Vagina (tissue), 2 donors: ENCODE measurements around the gene HMCN2. TPM values are rescaled to one million over a fixed set of nuclear protein-coding genes. Genes with fewer than 3 reads are reported as not detected.

Experiments
- DNase-seq, 2 donors: peaks; one replicate each; pipeline ENCODE4 v3.0.0-alpha.2; 2017; ENCODE audit errors: extremely low spot score in 2 of 2
- H3K27ac ChIP-seq: fragments of 200-600 bp; sonication (generic); one replicate; pipeline ENCODE4 v1.5.1; 2019
- H3K27me3 ChIP-seq: fragments of 200-600 bp; sonication (generic); one replicate; pipeline ENCODE4 v1.5.1; 2019
- H3K36me3 ChIP-seq, 2 donors: fragments of 200-600 bp; sonication (generic); one replicate each; pipeline ENCODE4 v1.5.1; 2017 to 2019
- H3K4me1 ChIP-seq: fragments of 200-600 bp; sonication (generic); one replicate; pipeline ENCODE4 v1.5.1; 2019
- H3K4me3 ChIP-seq, 2 donors: fragments of 200-600 bp; sonication (generic); 1 replicate in 1 of 2; 2 replicates in 1 of 2; pipeline ENCODE4 v1.5.1; 2016 to 2019
- H3K9me3 ChIP-seq: fragments of 200-600 bp; sonication (generic); one replicate; pipeline ENCODE4 v1.5.1; 2019
- CTCF ChIP-seq, 3 experiments: fragments of 450-650 bp in 2 of 3; fragments of 200-600 bp in 1 of 3; sonication (generic) in 1 of 3; IDR thresholded peaks; one replicate each; pipeline ENCODE4 v1.5.1; 2017 to 2019; ENCODE audit warnings: antibody characterized with exemption in 3 of 3, mild to moderate bottlenecking in 2 of 3, moderate library complexity in 2 of 3
- POLR2A ChIP-seq, 2 donors: fragments of 450-650 bp; IDR thresholded peaks; one replicate each; pipeline ENCODE4 v1.6.1; 2017; ENCODE audit warnings: antibody characterized with exemption in 2 of 2, mild to moderate bottlenecking in 2 of 2, moderate library complexity in 2 of 2
- POLR2AphosphoS5 ChIP-seq, 2 donors: sonication (generic); formaldehyde crosslinking; IDR thresholded peaks; one replicate each; pipeline ENCODE4 v1.9.0; 2017; ENCODE audit warnings: antibody characterized with exemption in 2 of 2, mild to moderate bottlenecking in 2 of 2, low read depth in 1 of 2; ENCODE audit not compliant: insufficient read depth in 1 of 2
- intact Hi-C: fragments of 100-400 bp; cut with DNase I; formaldehyde crosslinking; loops from one replicate; pipeline ENCODE4 v1.15.1; 2023
- total RNA-seq: library from RNA; depleted of rRNA; stranded (reverse); fragments of >200 nt; gene quantifications from one replicate; pipeline ENCODE4 v1.2.3, GENCODE V29; 2016

Gene HMCN2
- total RNA-seq, 1 donor from 2014 or later, result 5.2 TPM

GRCh38 chr9:130459151-130459550, 193.6 kb downstream of the HMCN2 start:
- no peak overlapping the region for H3K27ac ChIP-seq
- TF ChIP-seq POLR2A (IDR thresholded peaks at IDR 0.05) (no peak), POLR2AphosphoS5 (IDR thresholded peaks at IDR 0.05; ENCODE audit: insufficient read depth in 1 of 2, low read depth in 1 of 2) (no peak), CTCF (IDR thresholded peaks at IDR 0.05) (no peak)
- peaks cover under 1% of the 10 kb centered on the region for H3K4me1 ChIP-seq
- H3K36me3 ChIP-seq, result peaks cover 0 to 3% of the 10 kb centered on the region in 2 donors
- H3K27me3 ChIP-seq, result no peaks in the 10 kb centered on the region
- no peak overlapping the region for H3K4me3 ChIP-seq
- intact Hi-C loops, result no loop called here
- DNase-seq, result no peak
- no peaks in the 10 kb centered on the region for H3K9me3 ChIP-seq

GRCh38 chr9:130459941-130460669, 194.5 kb downstream of the HMCN2 start:
- intact Hi-C loops, result loop anchor here (2.0 kb wide), 1 partner anchor 223 kb away; no protein-coding TSS in a partner anchor
- no peak for TF ChIP-seq CTCF (IDR thresholded peaks at IDR 0.05)
- TF ChIP-seq POLR2A (IDR thresholded peaks at IDR 0.05), result no peak
- TF ChIP-seq POLR2AphosphoS5 (IDR thresholded peaks at IDR 0.05; ENCODE audit: insufficient read depth in 1 of 2, low read depth in 1 of 2), result no peak
- Histone ChIP-seq H3K4me1 (no peaks in the 10 kb centered on the region), H3K4me3 (no peak overlapping the region), H3K36me3 (peaks cover 0 to 3% of the 10 kb centered on the region in 2 donors), H3K27ac (no peak overlapping the region), H3K27me3 (no peaks in the 10 kb centered on the region), H3K9me3 (no peaks in the 10 kb centered on the region)
- DNase-seq, result no peak

GRCh38 chr9:130461218-130461630, 195.7 kb downstream of the HMCN2 start:
- intact Hi-C loops, result loop anchor here (2.0 kb wide), 1 partner anchor 222 kb away; no protein-coding TSS in a partner anchor
- Histone ChIP-seq H3K36me3 (peaks cover 0 to 3% of the 10 kb centered on the region in 2 donors), H3K27ac (no peak overlapping the region), H3K4me3 (no peak overlapping the region), H3K4me1 (no peaks in the 10 kb centered on the region), H3K9me3 (no peaks in the 10 kb centered on the region), H3K27me3 (no peaks in the 10 kb centered on the region)
- TF ChIP-seq CTCF (IDR thresholded peaks at IDR 0.05) (peak; percentile 78 to 86 (median 83)), POLR2A (IDR thresholded peaks at IDR 0.05) (no peak)
- DNase-seq, result no peak

GRCh38 chr9:130461731-130462130, 196.2 kb downstream of the HMCN2 start:
- intact Hi-C loops, result loop anchor here (2.0 kb wide), 1 partner anchor 221 kb away; no protein-coding TSS in a partner anchor
- no peaks in the 10 kb centered on the region for H3K4me1 ChIP-seq

More at GRCh38 chr9:130461731-130462130, 196.2 kb downstream of the HMCN2 start:
- H3K27ac ChIP-seq, result no peak overlapping the region
- peaks cover 0 to 3% of the 10 kb centered on the region in 2 donors for H3K36me3 ChIP-seq
- no peaks in the 10 kb centered on the region for H3K27me3 ChIP-seq
- no peak for DNase-seq
- TF ChIP-seq POLR2A (IDR thresholded peaks at IDR 0.05) (no peak), CTCF (IDR thresholded peaks at IDR 0.05) (no peak), POLR2AphosphoS5 (IDR thresholded peaks at IDR 0.05; ENCODE audit: insufficient read depth in 1 of 2, low read depth in 1 of 2) (no peak)
- no peak overlapping the region for H3K4me3 ChIP-seq
- H3K9me3 ChIP-seq, result no peaks in the 10 kb centered on the region
